ENCODE measurements around the gene RHO.
"Not testable (repeated sequence)": the region's sequence is repeated elsewhere in the genome, so short reads cannot be mapped to it uniquely, and the experiment has no call there.

RHO gene

DNA sequence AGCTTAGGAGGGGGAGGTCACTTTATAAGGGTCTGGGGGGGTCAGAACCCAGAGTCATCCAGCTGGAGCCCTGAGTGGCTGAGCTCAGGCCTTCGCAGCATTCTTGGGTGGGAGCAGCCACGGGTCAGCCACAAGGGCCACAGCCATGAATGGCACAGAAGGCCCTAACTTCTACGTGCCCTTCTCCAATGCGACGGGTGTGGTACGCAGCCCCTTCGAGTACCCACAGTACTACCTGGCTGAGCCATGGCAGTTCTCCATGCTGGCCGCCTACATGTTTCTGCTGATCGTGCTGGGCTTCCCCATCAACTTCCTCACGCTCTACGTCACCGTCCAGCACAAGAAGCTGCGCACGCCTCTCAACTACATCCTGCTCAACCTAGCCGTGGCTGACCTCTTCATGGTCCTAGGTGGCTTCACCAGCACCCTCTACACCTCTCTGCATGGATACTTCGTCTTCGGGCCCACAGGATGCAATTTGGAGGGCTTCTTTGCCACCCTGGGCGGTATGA is at the start of gene RHO:
Gene RHO (plus strand): TSS at position 51 of the 512 bp plus-strand sequence. CDS start 95 bp downstream, at position 146.
- DNase-seq, result no peak

DNA sequence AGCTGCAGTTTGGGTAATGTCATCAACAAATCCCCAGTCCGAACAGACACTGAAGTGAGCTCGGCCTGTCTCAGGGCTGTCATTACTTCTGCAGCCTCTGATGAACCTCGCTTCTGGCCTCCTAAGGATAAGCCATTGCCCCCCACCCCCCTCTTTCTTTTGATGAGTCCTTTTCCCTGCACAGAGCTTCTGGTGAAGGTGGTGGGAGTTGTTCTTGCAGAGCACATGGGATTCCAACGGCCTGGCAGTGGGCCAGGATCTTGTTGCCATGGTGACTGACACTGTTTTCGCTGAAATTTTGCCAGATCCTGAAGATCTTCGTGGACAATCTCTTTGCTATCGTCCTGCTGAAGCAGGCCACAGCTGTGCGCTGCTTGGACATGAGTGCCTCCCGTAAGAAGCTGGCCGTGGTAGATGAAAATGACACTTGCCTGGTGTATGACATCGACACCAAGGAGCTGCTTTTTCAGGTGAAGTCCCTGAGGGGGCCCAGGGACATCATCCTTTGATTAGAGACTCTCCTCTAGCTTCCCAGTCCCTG is 47.1 kb upstream of the RHO start:
- DNase-seq, result peak in 33 of 56 donors; percentile 11 to 79 (median 51)

- peak in 18 of 56 donors; percentile 16 to 65 (median 34) for DNase-seq
These were observed 46.6 kb upstream of the RHO start for GRCh38 chr3:129481766-129482332.

DNA sequence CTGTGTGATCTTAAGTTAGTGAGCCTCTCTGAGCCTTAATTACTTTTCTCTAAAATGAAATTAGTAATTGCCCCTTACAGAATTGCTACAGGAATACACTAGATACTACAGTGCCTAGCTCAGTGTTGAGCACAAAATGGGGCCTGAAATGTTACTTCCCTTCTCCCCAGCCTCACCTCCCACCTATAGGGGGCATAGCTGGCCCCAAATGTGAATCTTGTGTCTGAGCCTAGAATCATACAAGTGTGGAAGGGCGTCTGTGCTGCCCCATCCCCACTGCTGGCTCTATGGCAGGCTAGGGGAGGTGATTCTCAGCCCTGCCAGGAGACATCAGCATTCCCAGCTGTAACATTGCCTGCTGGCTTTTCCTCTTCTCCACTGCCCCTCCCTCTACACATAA is 45.7 kb upstream of the RHO start:
- DNase-seq, result no peak

DNA sequence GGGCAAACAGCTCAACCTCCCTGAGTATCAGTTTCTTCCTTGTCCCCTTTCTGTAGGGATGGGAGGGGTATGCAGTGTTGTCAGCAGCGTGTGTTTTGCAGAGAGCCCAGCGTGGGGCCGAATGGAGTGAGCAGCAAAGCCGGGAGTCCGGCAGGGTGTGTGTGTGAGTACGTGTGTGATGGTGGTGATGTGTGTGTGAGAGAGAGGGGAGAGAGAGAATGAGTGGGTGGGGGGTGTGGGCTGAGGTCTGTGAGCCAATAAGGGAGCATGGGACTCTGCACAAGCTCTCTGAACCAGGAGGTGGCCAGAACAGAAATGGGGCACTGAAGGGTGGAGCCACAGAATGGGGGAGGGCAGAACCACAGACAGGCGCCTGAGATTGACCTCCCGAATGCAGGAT is 44.6 kb upstream of the RHO start:
- DNase-seq, result no peak

DNA sequence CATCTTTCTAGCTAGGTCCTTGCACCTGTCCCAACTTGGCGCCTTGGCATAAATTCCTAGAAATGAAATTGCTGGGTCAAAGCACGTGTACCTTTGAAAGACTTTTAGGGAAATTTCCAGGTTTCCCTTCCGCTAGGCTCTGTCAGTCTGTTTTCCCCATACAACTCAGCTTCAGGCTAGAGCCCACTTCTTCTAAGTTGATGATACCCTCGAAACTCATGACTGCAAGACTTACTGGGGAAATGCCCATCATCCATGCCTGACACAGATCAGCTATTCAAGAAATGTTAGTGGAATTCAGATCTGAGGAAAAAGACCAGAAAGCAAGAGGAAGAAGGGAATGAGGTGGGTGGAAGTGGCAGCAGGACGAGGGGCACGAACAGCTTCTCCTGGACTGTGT is 43.3 kb upstream of the RHO start:
- not testable (repeated sequence) for DNase-seq

GRCh38 chr3:129485721-129486663 is 42.4 kb upstream of the RHO start:
- DNase-seq, result peak in 35 of 56 donors; percentile 9 to 68 (median 45)

DNA sequence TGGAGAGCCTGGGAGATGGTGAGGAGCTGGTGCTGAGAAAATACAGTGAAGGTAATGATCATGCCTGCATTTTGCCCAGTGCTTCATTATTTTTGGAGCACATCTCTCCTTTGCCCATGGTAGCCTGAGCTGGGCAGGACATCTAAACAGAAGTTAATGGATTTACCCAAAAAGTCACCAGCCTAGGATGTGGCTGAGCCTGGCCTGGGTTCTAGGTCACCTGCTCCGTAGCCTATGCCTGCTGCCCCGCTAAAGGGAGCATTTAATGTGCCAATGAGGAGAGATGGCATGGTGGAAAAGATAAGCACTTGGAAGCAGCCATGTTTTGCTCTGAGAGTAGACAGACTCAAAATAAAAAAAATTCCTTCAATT is 41.8 kb upstream of the RHO start:
- no peak for DNase-seq

DNA sequence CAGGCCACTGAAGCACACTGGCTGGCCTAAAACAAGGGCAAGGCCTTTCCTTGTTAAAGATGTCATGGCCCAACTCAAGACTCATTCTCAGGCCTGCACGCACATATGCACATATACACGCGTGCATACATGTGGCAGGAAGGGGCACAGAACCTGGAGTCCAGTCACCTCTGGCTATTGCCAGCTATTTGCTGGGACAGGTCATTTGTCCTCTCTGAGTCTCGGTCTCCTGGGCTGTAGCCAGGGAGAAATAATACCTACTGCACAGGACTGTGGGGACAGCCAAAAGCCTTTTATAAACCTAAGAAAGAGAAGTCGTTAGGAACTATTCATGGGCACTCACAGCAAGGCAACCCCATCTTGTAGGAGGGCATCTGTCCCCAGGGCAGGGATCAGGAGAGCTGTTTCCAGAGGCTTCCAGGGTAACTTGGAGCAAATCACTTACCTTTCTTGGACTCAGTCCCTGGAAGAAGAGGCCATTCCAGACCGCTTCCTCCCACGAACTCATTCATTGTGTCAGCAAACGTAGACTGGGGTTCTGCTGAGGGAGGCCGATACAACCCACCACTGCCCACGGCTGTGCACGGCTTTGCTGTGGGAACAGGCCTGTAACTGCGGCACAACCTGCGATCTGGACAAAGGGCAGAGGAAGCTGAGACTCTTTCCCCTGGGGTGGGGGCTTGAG is 41.1 kb upstream of the RHO start:
- no peak for DNase-seq

DNA sequence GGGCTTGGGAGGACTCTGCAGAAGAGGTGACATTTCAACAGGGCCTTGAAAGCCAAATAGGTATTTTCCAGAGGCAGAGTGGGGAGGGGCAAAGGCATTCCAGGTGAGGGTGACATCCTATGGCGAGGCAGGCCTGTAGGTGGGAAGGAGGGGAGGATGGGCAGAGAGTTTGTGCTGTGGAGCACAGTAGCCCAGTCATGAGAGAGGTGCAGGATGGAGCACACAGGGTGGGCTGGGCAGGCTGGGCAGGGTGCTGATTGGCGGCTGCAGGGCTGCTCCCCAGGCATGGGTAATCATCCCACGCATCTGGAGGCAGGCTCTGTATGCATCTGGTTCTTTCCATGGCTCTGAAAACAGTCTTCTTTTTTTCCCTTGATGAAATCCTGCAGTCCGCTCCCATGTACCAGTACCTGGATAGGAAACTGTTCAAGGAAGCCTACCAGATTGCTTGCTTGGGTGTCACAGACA is 40.5 kb upstream of the RHO start:
- DNase-seq, result not testable (repeated sequence)

DNA sequence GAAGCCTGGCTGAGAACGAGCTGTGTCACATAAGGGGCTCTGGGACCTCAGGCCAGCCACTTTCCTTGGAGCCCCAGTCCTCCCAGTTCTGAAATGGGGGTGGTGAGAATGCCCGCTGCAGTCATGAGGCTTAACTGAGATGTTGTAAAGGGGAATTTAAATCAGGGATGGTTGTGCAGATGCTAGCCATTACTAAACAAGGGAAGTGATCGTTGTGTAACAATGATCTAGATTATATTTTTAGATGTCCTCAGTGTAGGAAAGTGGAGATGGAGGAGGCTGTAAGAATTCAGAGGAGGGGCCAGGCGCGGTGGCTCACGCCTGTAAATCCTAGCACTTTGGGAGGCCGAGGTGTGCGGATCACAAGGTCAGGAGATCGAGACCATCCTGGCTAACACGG is 39.2 kb upstream of the RHO start:
- DNase-seq, result peak in 1 of 56 donors; percentile 23

- peak; percentile 14 to 91 (median 76) for DNase-seq
These were observed 38.2 kb upstream of the RHO start for GRCh38 chr3:129490273-129490675.

GRCh38 chr3:129491077-129491476 is 37.4 kb upstream of the RHO start:
- not testable (repeated sequence) for DNase-seq

GRCh38 chr3:129491794-129492193 is 36.6 kb upstream of the RHO start:
- DNase-seq, result no peak

DNA sequence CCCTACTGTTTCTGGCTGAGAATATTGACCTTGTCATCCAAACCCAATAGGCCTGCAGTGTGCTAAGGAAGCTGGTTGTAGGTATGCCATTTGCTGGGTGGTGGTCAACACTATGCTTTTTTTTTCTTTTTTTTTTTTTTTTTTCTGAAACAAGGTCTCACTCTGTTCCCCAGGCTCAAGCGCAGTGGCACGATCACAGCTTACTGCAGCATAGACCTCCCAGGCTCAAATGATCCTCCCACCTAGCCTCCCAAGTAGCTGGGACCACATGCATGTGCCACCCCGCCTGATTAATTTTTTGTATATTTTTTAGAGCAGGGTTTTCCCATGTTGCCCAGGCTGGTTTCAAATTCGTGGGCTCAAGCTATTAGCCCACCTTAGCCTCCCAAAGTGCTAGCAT is 35.7 kb upstream of the RHO start:
- DNase-seq, result no peak

GRCh38 chr3:129493206-129493605 is 35.2 kb upstream of the RHO start:
- DNase-seq, result no peak

- not testable (repeated sequence) for DNase-seq
These were observed 33.9 kb upstream of the RHO start for GRCh38 chr3:129494499-129494898.

GRCh38 chr3:129495006-129495639 is 33.3 kb upstream of the RHO start:
- not testable (repeated sequence) for DNase-seq

DNA sequence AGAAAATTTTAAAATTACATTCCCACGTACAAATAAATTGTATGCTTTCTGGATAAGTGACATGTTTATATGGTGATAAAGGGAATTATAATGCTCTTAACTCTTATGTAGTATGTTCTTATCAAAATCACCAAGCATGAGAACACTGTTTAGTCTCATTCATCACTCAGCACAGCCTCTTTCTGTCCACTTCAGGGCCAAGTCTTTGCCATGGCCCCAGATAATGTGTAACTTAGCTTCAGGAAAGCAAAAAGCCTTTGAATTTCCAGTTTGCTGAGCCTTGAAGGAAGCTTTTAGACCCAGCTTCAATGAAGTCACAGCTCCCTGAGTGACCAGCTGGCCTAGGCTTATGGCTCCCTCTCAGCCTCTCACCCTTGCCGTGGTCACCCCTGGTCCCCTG is 30.6 kb upstream of the RHO start:
- DNase-seq, result not testable (repeated sequence)

GRCh38 chr3:129498603-129499488 is 29.6 kb upstream of the RHO start:
- DNase-seq, result not testable (repeated sequence)
